CD14-positive monocyte (primary cell): Measurements from ENCODE around the gene KLHL30. TPM values are rescaled to one million over a fixed set of nuclear protein-coding genes. Genes with fewer than 3 reads are reported as not detected.

Source experiments
- DNase-seq, 3 donors: peaks; one replicate each; pipeline ENCODE4 v3.0.0-alpha.2; 2011 to 2022
- H2AFZ ChIP-seq: 2 replicates; pipeline ENCODE4 v1.6.0; 2012; ENCODE audit warnings: mild to moderate bottlenecking, low read depth, low read length, inconsistent platforms; ENCODE audit not compliant: insufficient read depth, poor library complexity, severe bottlenecking
- H3K27ac ChIP-seq, 2 donors: 1 replicate in 1 of 2; 2 replicates in 1 of 2; pipeline ENCODE4 v1.5.1; 2012 to 2013; ENCODE audit warnings: low read length in 2 of 2, control low read depth in 1 of 2, inconsistent platforms in 1 of 2, low read depth in 1 of 2, mild to moderate bottlenecking in 1 of 2
- H3K27me3 ChIP-seq, 2 donors: one replicate each; pipeline versions ENCODE4 v1.6.0 to v1.6.1; 2011 to 2013; ENCODE audit warnings: low read length in 2 of 2; ENCODE audit not compliant: control insufficient read depth in 2 of 2, insufficient read depth in 2 of 2
- H3K36me3 ChIP-seq, 2 donors: replicated peaks in 1 of 2; 1 replicate in 1 of 2; 2 replicates in 1 of 2; pipeline versions ENCODE4 v1.5.1 to v1.6.1; 2012 to 2013; ENCODE audit warnings: low read length in 2 of 2, control low read depth in 1 of 2, inconsistent platforms in 1 of 2, mild to moderate bottlenecking in 1 of 2; ENCODE audit not compliant: insufficient read depth in 2 of 2, control insufficient read depth in 1 of 2
- H3K4me1 ChIP-seq, 2 donors: 1 replicate in 1 of 2; 2 replicates in 1 of 2; pipeline versions ENCODE4 v1.5.1 to v1.6.1; 2012 to 2013; ENCODE audit warnings: low read length in 2 of 2, control low read depth in 1 of 2, inconsistent platforms in 1 of 2, mild to moderate bottlenecking in 1 of 2, moderate library complexity in 1 of 2; ENCODE audit not compliant: insufficient read depth in 2 of 2, control insufficient read depth in 1 of 2
- H3K4me2 ChIP-seq: replicated peaks from 2 replicates; pipeline ENCODE3; 2012; ENCODE audit warnings: low read length, moderate library complexity, mild to moderate bottlenecking; ENCODE audit not compliant: poor library complexity, severe bottlenecking; ENCODE audit errors: extremely low read depth
- H3K4me3 ChIP-seq, 3 experiments: fragments of 200-600 bp in 1 of 3; sonication (generic) in 1 of 3; replicated peaks in 1 of 3; 1 replicate in 2 of 3; 2 replicates in 1 of 3; pipeline ENCODE4 v1.5.1; 2011 to 2013; ENCODE audit warnings: low read length in 3 of 3, mild to moderate bottlenecking in 3 of 3, control low read depth in 2 of 3, low read depth in 2 of 3, inconsistent platforms in 1 of 3, moderate library complexity in 1 of 3
- H3K79me2 ChIP-seq: 2 replicates; pipeline ENCODE4 v1.6.0; 2012; ENCODE audit warnings: mild to moderate bottlenecking, control low read depth, inconsistent platforms, low read length, moderate library complexity; ENCODE audit not compliant: insufficient read depth
- H3K9ac ChIP-seq: 2 replicates; pipeline ENCODE4 v1.6.0; 2017; ENCODE audit warnings: low read length, mild to moderate bottlenecking; ENCODE audit not compliant: insufficient read depth, poor library complexity, severe bottlenecking
- H3K9me3 ChIP-seq, 2 donors: replicated peaks in 1 of 2; 1 replicate in 1 of 2; 2 replicates in 1 of 2; pipeline versions ENCODE4 v1.5.1 to v1.6.1; 2012 to 2013; ENCODE audit warnings: low read length in 2 of 2, control low read depth in 1 of 2; ENCODE audit not compliant: control insufficient read depth in 1 of 2, insufficient read depth in 1 of 2
- H4K20me1 ChIP-seq: 2 replicates; pipeline ENCODE4 v1.6.0; 2012; ENCODE audit warnings: mild to moderate bottlenecking, low read length, control low read depth, moderate library complexity; ENCODE audit not compliant: insufficient read depth
- H3K27ac Mint-ChIP-seq, 7 donors: one replicate each; pipeline ENCODE4 v1.8.0; 2020; ENCODE audit warnings: mild to moderate bottlenecking in 7 of 7, mixed read lengths in 7 of 7, moderate library complexity in 6 of 7, inconsistent platforms in 2 of 7
- H3K27me3 Mint-ChIP-seq, 3 donors: one replicate each; pipeline ENCODE4 v1.8.0; 2021 to 2022; ENCODE audit warnings: low read depth in 3 of 3, mild to moderate bottlenecking in 3 of 3, mixed read lengths in 3 of 3, moderate library complexity in 3 of 3, inconsistent platforms in 1 of 3
- H3K36me3 Mint-ChIP-seq, 2 donors: one replicate each; pipeline ENCODE4 v1.8.0; 2020; ENCODE audit warnings: mixed read lengths in 2 of 2, inconsistent platforms in 1 of 2, mild to moderate bottlenecking in 1 of 2
- H3K4me1 Mint-ChIP-seq: one replicate; pipeline ENCODE4 v1.8.0; 2020; ENCODE audit warnings: mild to moderate bottlenecking, mixed read lengths
- H3K4me3 Mint-ChIP-seq, 2 donors: one replicate each; pipeline ENCODE4 v1.8.0; 2020; ENCODE audit warnings: mild to moderate bottlenecking in 2 of 2, mixed read lengths in 2 of 2, moderate library complexity in 1 of 2
- H3K9me3 Mint-ChIP-seq, 7 donors: one replicate each; pipeline ENCODE4 v1.8.0; 2020 to 2022; ENCODE audit warnings: mixed read lengths in 7 of 7, mild to moderate bottlenecking in 6 of 7, moderate library complexity in 6 of 7, inconsistent platforms in 2 of 7
- CTCF ChIP-seq: fragments of 200-600 bp; IDR thresholded peaks from one replicate; pipeline ENCODE4 v1.8.0; 2022; ENCODE audit warnings: antibody characterized with exemption, mild to moderate bottlenecking
- WGBS: methylation state at CpG from one replicate; pipeline ENCODE4 v1.1.5; 2013; ENCODE audit warnings: missing lambda C conversion rate; ENCODE audit not compliant: insufficient coverage; 5-methylcytosine and 5-hydroxymethylcytosine counted together
- intact Hi-C, 2 donors: fragments of 100-400 bp; cut with micrococcal nuclease; formaldehyde crosslinking; loops; one replicate each; pipeline versions ENCODE4 v1.15.0 to v1.15.1; 2023
- polyA plus RNA-seq, 3 donors: library from polyadenylated mRNA; depleted of rRNA in 1 of 3; unstranded in 2 of 3; stranded (reverse) in 1 of 3; fragments of 300-500 nt in 2 of 3; fragments of >200 nt in 1 of 3; fragmentation: Illumina TruSeq in 2 of 3; gene quantifications; 1 replicate in 2 of 3; 2 replicates in 1 of 3; pipeline ENCODE4 v1.2.3, GENCODE V29; 2012 to 2021

KLHL30 gene
- polyA plus RNA-seq, 3 donors: 0.01 to 0.14 TPM; not detected in 1

GRCh38 chr2:238183821-238184220, 45.4 kb downstream of the KLHL30 start:
- Histone ChIP-seq H3K9me3 (no peaks in the 10 kb centered on the region), H3K27me3 (no peaks in the 10 kb centered on the region), H3K4me1 (no peaks in the 10 kb centered on the region), H3K79me2 (no peaks in the 10 kb centered on the region), H3K4me3 (no peak overlapping the region), H3K27ac (no peak overlapping the region), H2AFZ (no peak overlapping the region), H3K36me3 (peaks cover 96 to 100% of the 10 kb centered on the region in 2 donors), H3K9ac (no peak overlapping the region), H4K20me1 (no peaks in the 10 kb centered on the region), H3K4me2 (no peak overlapping the region)
- peaks cover 95 to 99% of the 10 kb centered on the region in 2 donors for H3K36me3 Mint-ChIP-seq
- H3K27ac Mint-ChIP-seq: no peak overlapping the region
- 95% methylated on average over 3 of the region's 4 CpGs for WGBS
- no peak for DNase-seq
- H3K9me3 Mint-ChIP-seq: no peaks in the 10 kb centered on the region
- no peaks in the 10 kb centered on the region for H3K4me1 Mint-ChIP-seq
- no peak for TF ChIP-seq CTCF
- intact Hi-C loops: no loop called here
- no peak overlapping the region for H3K4me3 Mint-ChIP-seq
- H3K27me3 Mint-ChIP-seq: no peaks in the 10 kb centered on the region

DNA sequence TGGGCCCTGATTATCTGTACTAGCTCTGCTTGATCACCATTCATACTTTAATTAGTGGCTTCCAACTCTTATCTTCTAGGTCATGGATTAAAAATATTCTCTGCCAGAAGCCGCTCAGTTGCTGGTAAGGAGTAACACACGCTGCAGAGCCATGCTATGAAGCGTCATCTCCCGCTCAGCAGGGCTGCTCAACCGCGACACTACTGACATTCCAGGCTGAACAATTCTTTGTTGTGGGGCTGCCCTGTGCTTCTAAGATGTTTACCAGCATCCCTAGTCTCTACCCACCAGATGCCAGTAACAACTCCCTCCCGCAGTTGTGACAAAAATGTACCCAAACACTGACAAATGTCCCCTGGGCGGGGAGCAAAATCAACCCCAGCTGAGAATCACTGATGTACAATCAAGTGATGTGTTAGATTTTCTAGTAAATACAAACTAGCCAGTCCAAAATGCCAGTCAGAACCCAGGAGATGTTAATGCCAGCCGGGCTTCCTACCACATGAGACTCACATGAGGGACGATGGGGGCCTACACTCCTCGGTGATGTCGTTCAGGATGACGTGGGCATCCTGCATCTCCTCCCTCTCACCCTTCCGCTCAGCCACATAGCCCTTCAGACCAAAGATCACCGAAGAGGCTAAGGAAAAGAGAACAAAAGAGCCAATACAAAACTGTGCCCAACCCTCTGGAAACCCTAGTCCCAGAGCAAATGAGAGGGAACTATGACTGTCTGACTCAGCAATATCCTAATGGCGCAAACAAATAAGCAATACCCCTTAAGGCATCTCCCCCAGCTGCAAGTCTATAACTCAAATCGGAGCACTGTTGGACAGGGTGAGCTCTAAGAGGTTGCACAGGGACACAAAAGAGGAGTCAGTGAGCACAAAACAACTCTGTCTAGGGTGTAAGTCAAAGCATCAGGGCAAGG, 49.4 kb downstream of the KLHL30 start:
- Histone ChIP-seq H3K79me2 (no peaks in the 10 kb centered on the region), H3K4me1 (no peaks in the 10 kb centered on the region), H3K36me3 (peaks cover 85 to 99% of the 10 kb centered on the region in 2 donors), H3K9me3 (no peaks in the 10 kb centered on the region), H3K4me3 (no peak overlapping the region), H3K9ac (no peak overlapping the region), H4K20me1 (peaks cover 9% of the 10 kb centered on the region), H3K27me3 (no peaks in the 10 kb centered on the region), H3K4me2 (no peak overlapping the region), H2AFZ (no peak overlapping the region), H3K27ac (no peak overlapping the region)
- intact Hi-C loops: no loop called here
- no peak overlapping the region for H3K4me3 Mint-ChIP-seq
- WGBS: 95% methylated on average over 12 of the region's 17 CpGs
- no peak for DNase-seq
- H3K27ac Mint-ChIP-seq: peak overlapping the region in 2 of 7 donors; percentile 17 to 18
- peaks cover 88 to 98% of the 10 kb centered on the region in 2 donors for H3K36me3 Mint-ChIP-seq
- H3K27me3 Mint-ChIP-seq: no peaks in the 10 kb centered on the region
- no peaks in the 10 kb centered on the region for H3K4me1 Mint-ChIP-seq
- TF ChIP-seq CTCF: no peak
- H3K9me3 Mint-ChIP-seq: no peaks in the 10 kb centered on the region
